PFSK-1 (cell line): ENCODE data around the gene RASA3.

Experiments
- FOXP2 ChIP-seq: optimal IDR thresholded peaks from 2 replicates; pipeline ENCODE3; 2011; ENCODE audit warnings: borderline replicate concordance, control low read depth, inconsistent platforms; ENCODE audit not compliant: insufficient read depth; ENCODE audit errors: extremely low read length, extremely low read depth
- POLR2AphosphoS5 ChIP-seq: IDR thresholded peaks from 2 replicates; pipeline ENCODE4 v1.6.1; 2012; ENCODE audit warnings: low read depth, mild to moderate bottlenecking, control low read depth, low read length, moderate library complexity
- SIN3A ChIP-seq: IDR thresholded peaks from 2 replicates; pipeline ENCODE4 v1.6.1; 2012; ENCODE audit warnings: mild to moderate bottlenecking, low read length, moderate library complexity, borderline replicate concordance; ENCODE audit not compliant: insufficient read depth
- TAF1 ChIP-seq: IDR thresholded peaks from 2 replicates; pipeline ENCODE4 v1.6.1; 2012; ENCODE audit warnings: low read length, control low read depth, borderline replicate concordance; ENCODE audit not compliant: insufficient read depth
- TF ChIP-seq, protein P1 (sequence below), 2 experiments: IDR thresholded peaks; 2 replicates each; pipeline versions ENCODE4 v1.6.1 to v1.8.0; 2011 to 2012; ENCODE audit warnings: low read depth in 2 of 2, low read length in 2 of 2, control low read depth in 1 of 2, inconsistent platforms in 1 of 2, mild to moderate bottlenecking in 1 of 2, moderate library complexity in 1 of 2; ENCODE audit not compliant: insufficient read depth in 1 of 2

Gene RASA3

GRCh38 chr13:114063545-114064449 is 68.6 kb downstream of the RASA3 start:
- no peak for TF ChIP-seq POLR2AphosphoS5

- no peak for TF ChIP-seq TAF1
- TF ChIP-seq SIN3A = no peak
- no peak for TF ChIP-seq FOXP2
- no peak for TF ChIP-seq POLR2AphosphoS5
- TF ChIP-seq, protein P1, sequence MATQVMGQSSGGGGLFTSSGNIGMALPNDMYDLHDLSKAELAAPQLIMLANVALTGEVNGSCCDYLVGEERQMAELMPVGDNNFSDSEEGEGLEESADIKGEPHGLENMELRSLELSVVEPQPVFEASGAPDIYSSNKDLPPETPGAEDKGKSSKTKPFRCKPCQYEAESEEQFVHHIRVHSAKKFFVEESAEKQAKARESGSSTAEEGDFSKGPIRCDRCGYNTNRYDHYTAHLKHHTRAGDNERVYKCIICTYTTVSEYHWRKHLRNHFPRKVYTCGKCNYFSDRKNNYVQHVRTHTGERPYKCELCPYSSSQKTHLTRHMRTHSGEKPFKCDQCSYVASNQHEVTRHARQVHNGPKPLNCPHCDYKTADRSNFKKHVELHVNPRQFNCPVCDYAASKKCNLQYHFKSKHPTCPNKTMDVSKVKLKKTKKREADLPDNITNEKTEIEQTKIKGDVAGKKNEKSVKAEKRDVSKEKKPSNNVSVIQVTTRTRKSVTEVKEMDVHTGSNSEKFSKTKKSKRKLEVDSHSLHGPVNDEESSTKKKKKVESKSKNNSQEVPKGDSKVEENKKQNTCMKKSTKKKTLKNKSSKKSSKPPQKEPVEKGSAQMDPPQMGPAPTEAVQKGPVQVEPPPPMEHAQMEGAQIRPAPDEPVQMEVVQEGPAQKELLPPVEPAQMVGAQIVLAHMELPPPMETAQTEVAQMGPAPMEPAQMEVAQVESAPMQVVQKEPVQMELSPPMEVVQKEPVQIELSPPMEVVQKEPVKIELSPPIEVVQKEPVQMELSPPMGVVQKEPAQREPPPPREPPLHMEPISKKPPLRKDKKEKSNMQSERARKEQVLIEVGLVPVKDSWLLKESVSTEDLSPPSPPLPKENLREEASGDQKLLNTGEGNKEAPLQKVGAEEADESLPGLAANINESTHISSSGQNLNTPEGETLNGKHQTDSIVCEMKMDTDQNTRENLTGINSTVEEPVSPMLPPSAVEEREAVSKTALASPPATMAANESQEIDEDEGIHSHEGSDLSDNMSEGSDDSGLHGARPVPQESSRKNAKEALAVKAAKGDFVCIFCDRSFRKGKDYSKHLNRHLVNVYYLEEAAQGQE (IDR thresholded peaks at IDR 0.05; ENCODE audit: insufficient read depth in 1 of 2, low read depth in 2 of 2, low read length in 2 of 2) = no peak
Observed at GRCh38 chr13:114062754-114063153, 69.7 kb downstream of the RASA3 start.

DNA sequence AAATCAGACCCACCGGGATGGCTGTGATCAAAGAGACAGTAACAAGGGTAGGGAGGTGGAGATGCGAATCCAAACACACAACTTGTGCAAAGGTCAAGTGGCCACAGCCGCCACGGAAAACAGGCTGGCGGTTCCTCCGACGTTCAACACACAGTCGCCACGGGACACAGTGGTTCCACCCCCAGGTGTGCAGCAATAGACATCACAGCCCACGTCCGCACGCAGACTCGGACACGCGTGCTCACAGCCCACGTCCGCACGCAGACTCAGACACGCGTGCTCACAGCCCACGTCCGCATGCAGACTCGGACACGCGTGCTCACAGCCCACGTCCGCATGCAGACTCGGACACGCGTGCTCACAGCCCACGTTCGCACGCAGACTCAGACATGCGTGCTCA is 70.1 kb downstream of the RASA3 start:
- TF ChIP-seq FOXP2 (no peak), POLR2AphosphoS5 (no peak)

GRCh38 chr13:114061744-114062143 is 70.7 kb downstream of the RASA3 start:
- TF ChIP-seq SIN3A (no peak), POLR2AphosphoS5 (no peak), FOXP2 (no peak), TAF1 (no peak)
- TF ChIP-seq, protein P1 (IDR thresholded peaks at IDR 0.05; ENCODE audit: insufficient read depth in 1 of 2, low read depth in 2 of 2, low read length in 2 of 2) = no peak

GRCh38 chr13:114061047-114061446 is 71.4 kb downstream of the RASA3 start:
- TF ChIP-seq FOXP2 = no peak
- TF ChIP-seq, protein P1 (IDR thresholded peaks at IDR 0.05; ENCODE audit: insufficient read depth in 1 of 2, low read depth in 2 of 2, low read length in 2 of 2) = no peak
- TF ChIP-seq TAF1 = no peak
- no peak for TF ChIP-seq POLR2AphosphoS5
- TF ChIP-seq SIN3A = no peak

- no peak for TF ChIP-seq FOXP2
- TF ChIP-seq TAF1 = no peak
- TF ChIP-seq SIN3A = no peak
- TF ChIP-seq, protein P1 (IDR thresholded peaks at IDR 0.05; ENCODE audit: insufficient read depth in 1 of 2, low read depth in 2 of 2, low read length in 2 of 2) = no peak
- no peak for TF ChIP-seq POLR2AphosphoS5
Observed at GRCh38 chr13:114059946-114060860, 72.2 kb downstream of the RASA3 start.
